Panc1 (cell line): Measurements from ENCODE around the gene ZNF90. TPM values are rescaled to one million over a fixed set of nuclear protein-coding genes. Genes with fewer than 3 reads are reported as not detected.

Source experiments
- ATAC-seq: fragments of 200-7000 bp; cut with Tn5 transposase; 2 replicates; pipeline ENCODE4 v1.9.1; 2020; ENCODE audit warnings: mild to moderate bottlenecking, moderate library complexity
- BruUV-seq: library from RNA; stranded (reverse); fragments of 400-500 nt; replicated peaks from 2 replicates; lab custom pipeline; 2021; lab: Mats Ljungman, UMichigan
- CTCF ChIA-PET: fragments of 300-600 bp; sonication (Branson Sonifier 250); formaldehyde crosslinking; loops from one replicate; lab custom pipeline; 2022; ENCODE audit warnings: antibody characterized with exemption; lab: Charles Lee
- POLR2A ChIA-PET: fragments of 300-600 bp; sonication (Branson Sonifier 250); formaldehyde crosslinking; loops from one replicate; lab custom pipeline; 2022; ENCODE audit warnings: antibody characterized with exemption; lab: Charles Lee
- DNase-seq: peaks from one replicate; pipeline ENCODE4 v3.0.0-alpha.2; 2010; ENCODE audit warnings: low read depth, low spot score
- H3K27ac ChIP-seq: 2 replicates; pipeline ENCODE4 v1.5.1; 2011; ENCODE audit warnings: mild to moderate bottlenecking, low read length, inconsistent platforms
- H3K27me3 ChIP-seq: fragments of 200-500 bp; sonication (Bioruptor generic); 2 replicates; pipeline ENCODE4 v1.6.0; 2014; ENCODE audit warnings: low read length, inconsistent platforms; ENCODE audit not compliant: control insufficient read depth, insufficient read depth
- H3K36me3 ChIP-seq: fragments of 200-500 bp; sonication (Bioruptor generic); 2 replicates; pipeline ENCODE4 v1.5.1; 2014; ENCODE audit warnings: inconsistent platforms, mild to moderate bottlenecking, low read length, moderate library complexity; ENCODE audit not compliant: control insufficient read depth, insufficient read depth
- H3K4me1 ChIP-seq: 2 replicates; pipeline ENCODE4 v1.5.1; 2011; ENCODE audit warnings: inconsistent platforms, mild to moderate bottlenecking, low read length, moderate library complexity; ENCODE audit not compliant: control insufficient read depth, insufficient read depth
- H3K4me3 ChIP-seq, 2 experiments: 2 replicates each; pipeline ENCODE4 v1.5.1; 2011 to 2012; ENCODE audit warnings: low read depth in 2 of 2, low read length in 2 of 2, mild to moderate bottlenecking in 2 of 2, inconsistent platforms in 1 of 2, moderate library complexity in 1 of 2
- H3K9me3 ChIP-seq: fragments of 200-500 bp; sonication (Bioruptor generic); 2 replicates; pipeline ENCODE4 v1.5.1; 2014; ENCODE audit warnings: low read depth, mild to moderate bottlenecking, inconsistent platforms, low read length, moderate library complexity; ENCODE audit not compliant: control insufficient read depth, insufficient read depth
- CTCF ChIP-seq: fragments of 450-650 bp; IDR thresholded peaks from 2 replicates; pipeline ENCODE4 v1.5.1; 2017; ENCODE audit warnings: mild to moderate bottlenecking
- POLR2AphosphoS5 ChIP-seq: IDR thresholded peaks from 2 replicates; pipeline ENCODE4 v1.6.1; 2012; ENCODE audit warnings: mild to moderate bottlenecking, low read depth, low read length, moderate library complexity
- SIN3A ChIP-seq: IDR thresholded peaks from 2 replicates; pipeline ENCODE4 v1.6.1; 2012; ENCODE audit warnings: low read depth, mild to moderate bottlenecking, low read length, moderate library complexity, borderline replicate concordance; ENCODE audit not compliant: insufficient read depth
- TCF7L2 ChIP-seq: IDR thresholded peaks from 2 replicates; pipeline ENCODE4 v1.6.1; 2011; ENCODE audit warnings: mild to moderate bottlenecking, low read depth, low read length, inconsistent platforms
- in situ Hi-C: cut with HindIII; loops from 2 replicates; pipeline ENCODE4 v1.10.0; 2016; ENCODE audit warnings: low sequenced_read_pairs, low pct_unique_long_range_greater_than_20kb
- intact Hi-C: fragments of 100-400 bp; cut with micrococcal nuclease; formaldehyde crosslinking; loops from one replicate; pipeline ENCODE4 v1.10.0; 2022; ENCODE audit not compliant: unreplicated experiment
- total RNA-seq: library from RNA; stranded (reverse); gene quantifications from one replicate; pipeline ENCODE4 v1.2.1, GENCODE V29; 2021; ENCODE audit not compliant: unreplicated experiment
- TF ChIP-seq, protein P1 (sequence below), 2 experiments: IDR thresholded peaks; 2 replicates each; pipeline ENCODE4 v1.6.1; 2011 to 2012; ENCODE audit warnings: low read depth in 2 of 2, control low read depth in 1 of 2, low read length in 1 of 2, mild to moderate bottlenecking in 1 of 2, moderate library complexity in 1 of 2; ENCODE audit not compliant: insufficient read depth in 1 of 2

ZNF90 gene
- total RNA-seq, 1 experiment from 2014 or later, result 7.5 TPM

DNA sequence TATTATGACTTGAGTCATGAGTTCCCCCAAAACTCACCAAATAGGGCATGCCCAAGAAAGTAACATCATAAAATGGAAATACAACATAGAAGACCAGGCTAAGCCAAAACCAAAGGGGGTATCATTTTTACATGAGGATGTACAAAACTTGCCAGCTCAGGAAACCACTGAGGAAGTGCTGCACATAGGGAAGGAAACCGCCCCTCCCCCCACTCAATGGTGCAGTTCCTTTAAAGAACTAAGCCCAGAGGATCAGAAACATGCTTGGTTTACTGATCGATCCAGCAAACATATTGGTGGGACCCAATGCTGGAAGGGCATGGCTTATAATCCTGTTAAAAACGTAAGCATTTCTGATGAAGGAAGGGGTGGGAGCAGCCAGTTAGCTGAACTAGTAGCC lies 85.0 kb downstream of the ZNF90 start:
- DNase-seq (no peak), ATAC-seq (no peak)
- no peak overlapping the region for H3K4me3 ChIP-seq
- H3K9me3 ChIP-seq, result no peaks in the 10 kb centered on the region
- no peaks in the 10 kb centered on the region for H3K36me3 ChIP-seq
- no peaks in the 10 kb centered on the region for H3K4me1 ChIP-seq
- intact Hi-C loops (no loop called here), in situ Hi-C loops (no loop called here)
- POLR2A ChIA-PET, result no interaction called here
- no peaks in the 10 kb centered on the region for H3K27me3 ChIP-seq
- no peak overlapping the region for H3K27ac ChIP-seq
- no TSS peak for BruUV-seq
- CTCF ChIA-PET, result no interaction called here
- no peak for TF ChIP-seq CTCF
- no peak for TF ChIP-seq TCF7L2
- no peak for TF ChIP-seq POLR2AphosphoS5
- no peak for TF ChIP-seq SIN3A

GRCh38 chr19:20164456-20164855 lies 86.7 kb downstream of the ZNF90 start:
- in situ Hi-C loops, result no loop called here

More at GRCh38 chr19:20164456-20164855, 86.7 kb downstream of the ZNF90 start:
- H3K27ac ChIP-seq, result no peak overlapping the region
- no peak for TF ChIP-seq CTCF
- no peak for TF ChIP-seq SIN3A
- TF ChIP-seq TCF7L2, result no peak
- TF ChIP-seq, protein P1, sequence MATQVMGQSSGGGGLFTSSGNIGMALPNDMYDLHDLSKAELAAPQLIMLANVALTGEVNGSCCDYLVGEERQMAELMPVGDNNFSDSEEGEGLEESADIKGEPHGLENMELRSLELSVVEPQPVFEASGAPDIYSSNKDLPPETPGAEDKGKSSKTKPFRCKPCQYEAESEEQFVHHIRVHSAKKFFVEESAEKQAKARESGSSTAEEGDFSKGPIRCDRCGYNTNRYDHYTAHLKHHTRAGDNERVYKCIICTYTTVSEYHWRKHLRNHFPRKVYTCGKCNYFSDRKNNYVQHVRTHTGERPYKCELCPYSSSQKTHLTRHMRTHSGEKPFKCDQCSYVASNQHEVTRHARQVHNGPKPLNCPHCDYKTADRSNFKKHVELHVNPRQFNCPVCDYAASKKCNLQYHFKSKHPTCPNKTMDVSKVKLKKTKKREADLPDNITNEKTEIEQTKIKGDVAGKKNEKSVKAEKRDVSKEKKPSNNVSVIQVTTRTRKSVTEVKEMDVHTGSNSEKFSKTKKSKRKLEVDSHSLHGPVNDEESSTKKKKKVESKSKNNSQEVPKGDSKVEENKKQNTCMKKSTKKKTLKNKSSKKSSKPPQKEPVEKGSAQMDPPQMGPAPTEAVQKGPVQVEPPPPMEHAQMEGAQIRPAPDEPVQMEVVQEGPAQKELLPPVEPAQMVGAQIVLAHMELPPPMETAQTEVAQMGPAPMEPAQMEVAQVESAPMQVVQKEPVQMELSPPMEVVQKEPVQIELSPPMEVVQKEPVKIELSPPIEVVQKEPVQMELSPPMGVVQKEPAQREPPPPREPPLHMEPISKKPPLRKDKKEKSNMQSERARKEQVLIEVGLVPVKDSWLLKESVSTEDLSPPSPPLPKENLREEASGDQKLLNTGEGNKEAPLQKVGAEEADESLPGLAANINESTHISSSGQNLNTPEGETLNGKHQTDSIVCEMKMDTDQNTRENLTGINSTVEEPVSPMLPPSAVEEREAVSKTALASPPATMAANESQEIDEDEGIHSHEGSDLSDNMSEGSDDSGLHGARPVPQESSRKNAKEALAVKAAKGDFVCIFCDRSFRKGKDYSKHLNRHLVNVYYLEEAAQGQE (IDR thresholded peaks at IDR 0.05; ENCODE audit: insufficient read depth in 1 of 2, low read depth in 2 of 2, low read length in 1 of 2), result no peak
- no peak for TF ChIP-seq POLR2AphosphoS5
- no peaks in the 10 kb centered on the region for H3K4me1 ChIP-seq
- intact Hi-C loops, result no loop called here
- POLR2A ChIA-PET, result no interaction called here
- BruUV-seq, result no TSS peak
- H3K27me3 ChIP-seq, result no peaks in the 10 kb centered on the region
- CTCF ChIA-PET, result no interaction called here
- ATAC-seq (no peak), DNase-seq (no peak)
- no peaks in the 10 kb centered on the region for H3K9me3 ChIP-seq
- no peak overlapping the region for H3K4me3 ChIP-seq
- no peaks in the 10 kb centered on the region for H3K36me3 ChIP-seq
